GDM1 (cell line): Measurements from ENCODE around the gene FST.

Experiments
- DNase-seq: peaks from one replicate; lab custom pipeline; 2025; lab: John Stamatoyannopoulos, UW

The FST gene

GRCh38 chr5:53520813-53521212 lies 40.4 kb downstream of the FST start:
- DNase-seq, result no peak
